Neuronal stem cell (in vitro differentiated cells): ENCODE measurements around the gene RNF43.

Source experiments
- DNase-seq: peaks from one replicate; pipeline ENCODE4 v3.0.0-alpha.2; 2013; ENCODE audit warnings: low spot score
- H2AFZ ChIP-seq: one replicate; pipeline ENCODE4 v1.6.1; 2013; ENCODE audit warnings: mild to moderate bottlenecking, low read length, inconsistent platforms
- H2AK5ac ChIP-seq: 2 replicates; pipeline ENCODE4 v1.6.1; 2013; ENCODE audit warnings: low read depth, mild to moderate bottlenecking, inconsistent platforms, low read length, moderate library complexity, mixed read lengths
- H2BK120ac ChIP-seq: 2 replicates; pipeline ENCODE4 v1.6.1; 2013; ENCODE audit warnings: low read depth, mild to moderate bottlenecking, inconsistent platforms, low read length, moderate library complexity, mixed read lengths
- H2BK12ac ChIP-seq: one replicate; pipeline ENCODE4 v1.6.1; 2013; ENCODE audit warnings: low read length, inconsistent platforms
- H2BK15ac ChIP-seq: 2 replicates; pipeline ENCODE4 v1.6.1; 2013; ENCODE audit warnings: mild to moderate bottlenecking, low read length, inconsistent platforms, mixed read lengths
- H2BK5ac ChIP-seq: one replicate; pipeline ENCODE4 v1.6.1; 2013; ENCODE audit warnings: inconsistent platforms, mild to moderate bottlenecking, low read length, moderate library complexity
- H3K14ac ChIP-seq: one replicate; pipeline ENCODE4 v1.6.1; 2013; ENCODE audit warnings: low read length, inconsistent platforms
- H3K18ac ChIP-seq: 2 replicates; pipeline ENCODE4 v1.6.1; 2013; ENCODE audit warnings: low read length, inconsistent platforms
- H3K23ac ChIP-seq: 2 replicates; pipeline ENCODE4 v1.6.1; 2013; ENCODE audit warnings: low read depth, mild to moderate bottlenecking, mixed read lengths, low read length, inconsistent platforms; ENCODE audit not compliant: poor library complexity
- H3K27ac ChIP-seq: replicated peaks from 3 replicates; pipeline ENCODE4 v1.5.1; 2013; ENCODE audit warnings: low read length, inconsistent platforms
- H3K27me3 ChIP-seq, 3 experiments: 2 replicates each; pipeline ENCODE4 v1.6.1; 2013; ENCODE audit warnings: low read length in 3 of 3, mild to moderate bottlenecking in 2 of 3, inconsistent platforms in 1 of 3, low read depth in 1 of 3, mixed read lengths in 1 of 3, moderate library complexity in 1 of 3; ENCODE audit not compliant: control insufficient read depth in 3 of 3, insufficient read depth in 3 of 3
- H3K36me3 ChIP-seq, 2 donors: replicated peaks in 1 of 2; 2 replicates each; pipeline ENCODE4 v1.6.1; 2013; ENCODE audit warnings: low read length in 2 of 2; ENCODE audit not compliant: control insufficient read depth in 2 of 2, insufficient read depth in 2 of 2
- H3K4ac ChIP-seq: 2 replicates; pipeline ENCODE4 v1.6.1; 2013; ENCODE audit warnings: inconsistent platforms, mild to moderate bottlenecking, low read length, moderate library complexity
- H3K4me1 ChIP-seq, 2 donors: 1 replicate in 1 of 2; 2 replicates in 1 of 2; pipeline ENCODE4 v1.6.1; 2013; ENCODE audit warnings: low read length in 2 of 2, low read depth in 1 of 2; ENCODE audit not compliant: control insufficient read depth in 2 of 2, insufficient read depth in 1 of 2
- H3K4me2 ChIP-seq: one replicate; pipeline ENCODE4 v1.6.1; 2013; ENCODE audit warnings: mild to moderate bottlenecking, low read length, inconsistent platforms; ENCODE audit not compliant: insufficient read depth, poor library complexity, severe bottlenecking
- H3K4me3 ChIP-seq, 2 donors: 2 replicates each; pipeline ENCODE4 v1.5.1; 2013; ENCODE audit warnings: low read length in 2 of 2, mild to moderate bottlenecking in 2 of 2, inconsistent platforms in 1 of 2, moderate library complexity in 1 of 2
- H3K79me1 ChIP-seq: one replicate; pipeline ENCODE4 v1.6.1; 2013; ENCODE audit warnings: low read depth, mild to moderate bottlenecking, inconsistent platforms, low read length, moderate library complexity
- H3K9ac ChIP-seq: one replicate; pipeline ENCODE4 v1.6.1; 2013; ENCODE audit warnings: mild to moderate bottlenecking, low read depth, low read length, inconsistent platforms; ENCODE audit not compliant: poor library complexity
- H3K9me3 ChIP-seq, 2 donors: replicated peaks in 1 of 2; 2 replicates each; pipeline versions ENCODE3 to v1.6.1; 2013; ENCODE audit warnings: low read length in 2 of 2, mild to moderate bottlenecking in 2 of 2, inconsistent platforms in 1 of 2, low read depth in 1 of 2, mixed read lengths in 1 of 2, moderate library complexity in 1 of 2; ENCODE audit not compliant: control insufficient read depth in 2 of 2, insufficient read depth in 1 of 2
- H4K8ac ChIP-seq: one replicate; pipeline ENCODE4 v1.6.1; 2013; ENCODE audit warnings: low read depth, mild to moderate bottlenecking, inconsistent platforms, low read length, moderate library complexity
- H4K91ac ChIP-seq: one replicate; pipeline ENCODE4 v1.6.1; 2013; ENCODE audit warnings: low read length, low read depth, mild to moderate bottlenecking, inconsistent platforms; ENCODE audit not compliant: poor library complexity
- WGBS, 2 donors: extraction: QIAGEN DNeasy Blood & Tissue Kit; methylation state at CpG; one replicate each; pipeline ENCODE4 v1.1.7; 2013; ENCODE audit warnings: missing lambda C conversion rate in 2 of 2, mixed read lengths in 1 of 2; ENCODE audit not compliant: insufficient read length in 2 of 2, insufficient replicate concordance in 1 of 2; ENCODE audit errors: extremely low coverage in 2 of 2; 5-methylcytosine and 5-hydroxymethylcytosine counted together

The RNF43 gene

GRCh38 chr17:58412961-58413586 is 4.3 kb downstream of the RNF43 start:
- Histone ChIP-seq H3K4me1 (peaks cover 3 to 6% of the 10 kb centered on the region in 2 donors), H4K8ac (no peak overlapping the region), H3K4me3 (no peak overlapping the region), H2BK15ac (no peak overlapping the region), H2AFZ (no peak overlapping the region), H3K14ac (no peak overlapping the region), H3K36me3 (no peaks in the 10 kb centered on the region), H3K9ac (no peak overlapping the region), H3K79me1 (no peaks in the 10 kb centered on the region), H2BK120ac (no peak overlapping the region), H2AK5ac (no peak overlapping the region), H2BK12ac (no peak overlapping the region), H3K4ac (no peak overlapping the region), H3K27me3 (peaks cover 0 to 6% (median 0%) of the 10 kb centered on the region in 3 experiments), H3K18ac (no peak overlapping the region), H2BK5ac (no peak overlapping the region), H3K4me2 (no peak overlapping the region), H4K91ac (no peak overlapping the region), H3K23ac (no peak overlapping the region), H3K27ac (no peak overlapping the region), H3K9me3 (no peaks in the 10 kb centered on the region)
- DNase-seq: no peak
- WGBS, 2 donors: no CpG with 5 or more reads among the region's 3 CpGs

DNA sequence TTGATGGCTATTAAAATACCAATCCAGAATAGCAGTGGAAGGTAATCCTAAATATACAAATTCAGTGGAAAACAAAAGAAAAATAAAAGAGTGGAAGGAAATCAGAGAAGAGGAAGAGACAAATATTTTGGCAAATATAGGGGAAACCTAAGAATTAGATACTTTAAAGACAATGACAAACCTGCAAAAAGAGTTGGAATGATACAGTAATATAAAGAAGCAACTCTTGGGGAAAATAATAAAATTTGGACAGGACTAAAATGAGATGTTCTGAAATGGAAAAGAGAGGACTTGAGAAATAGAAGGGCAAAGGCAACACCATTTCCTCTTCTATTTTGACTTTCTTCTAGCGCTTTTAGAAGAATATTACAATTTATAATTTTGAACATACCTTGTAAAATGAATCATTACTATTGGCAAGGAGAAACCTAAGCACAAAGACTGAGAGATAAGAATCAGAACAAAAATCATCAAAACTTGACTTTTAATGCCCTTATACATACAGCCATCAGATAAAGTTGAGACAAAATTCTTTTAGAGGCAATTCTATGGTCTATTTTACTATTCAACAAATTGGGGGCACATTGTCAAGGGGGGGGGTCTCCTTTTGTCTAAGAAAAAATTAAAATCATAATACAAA is 5.2 kb downstream of the RNF43 start:
- no peak overlapping the region for H3K27ac ChIP-seq
- no peak overlapping the region for H3K9ac ChIP-seq
- H3K4me2 ChIP-seq: no peak overlapping the region
- no peak overlapping the region for H2BK15ac ChIP-seq
- no peaks in the 10 kb centered on the region for H3K79me1 ChIP-seq
- no peaks in the 10 kb centered on the region for H3K36me3 ChIP-seq
- no peaks in the 10 kb centered on the region for H3K9me3 ChIP-seq
- H2AK5ac ChIP-seq: no peak overlapping the region
- no peak overlapping the region for H2BK120ac ChIP-seq
- H4K91ac ChIP-seq: no peak overlapping the region
- H3K4me1 ChIP-seq: peaks cover under 1 to 6% of the 10 kb centered on the region in 2 donors
- no peak overlapping the region for H3K4ac ChIP-seq
- peaks cover 0 to 6% (median 0%) of the 10 kb centered on the region in 3 experiments for H3K27me3 ChIP-seq
- WGBS, 2 donors: no CpG with 5 or more reads among the region's 1 CpG
- H4K8ac ChIP-seq: no peak overlapping the region
- no peak overlapping the region for H3K18ac ChIP-seq
- H2BK12ac ChIP-seq: no peak overlapping the region
- no peak overlapping the region for H2BK5ac ChIP-seq
- H3K14ac ChIP-seq: no peak overlapping the region
- H3K4me3 ChIP-seq: no peak overlapping the region
- H3K23ac ChIP-seq: no peak overlapping the region
- H2AFZ ChIP-seq: no peak overlapping the region
- no peak for DNase-seq

DNA sequence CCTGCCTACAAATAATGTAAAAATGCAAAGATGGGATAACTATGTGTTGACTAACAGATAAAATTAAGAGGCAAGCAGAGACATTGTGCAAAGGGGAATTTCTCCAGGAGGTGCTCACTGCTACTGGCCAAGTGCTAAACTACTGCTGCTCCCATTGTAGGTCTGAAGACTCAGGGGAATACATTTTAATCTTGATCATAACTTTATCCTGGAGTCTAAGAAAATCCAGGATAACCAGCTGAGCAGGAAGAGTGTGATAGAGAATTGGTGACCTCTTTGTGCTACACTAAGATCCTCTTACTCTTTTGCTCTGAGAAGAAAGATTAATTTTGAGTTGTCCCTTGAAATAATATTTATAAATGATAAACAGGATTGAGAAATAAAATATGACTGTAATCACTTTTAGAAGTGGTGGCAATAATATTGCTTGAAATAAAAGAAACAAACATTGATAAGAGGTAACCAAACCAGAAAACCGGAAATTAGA is 5.9 kb downstream of the RNF43 start:
- no peak overlapping the region for H3K4ac ChIP-seq
- WGBS, 2 donors: no CpG with 5 or more reads among the region's 1 CpG

DNA sequence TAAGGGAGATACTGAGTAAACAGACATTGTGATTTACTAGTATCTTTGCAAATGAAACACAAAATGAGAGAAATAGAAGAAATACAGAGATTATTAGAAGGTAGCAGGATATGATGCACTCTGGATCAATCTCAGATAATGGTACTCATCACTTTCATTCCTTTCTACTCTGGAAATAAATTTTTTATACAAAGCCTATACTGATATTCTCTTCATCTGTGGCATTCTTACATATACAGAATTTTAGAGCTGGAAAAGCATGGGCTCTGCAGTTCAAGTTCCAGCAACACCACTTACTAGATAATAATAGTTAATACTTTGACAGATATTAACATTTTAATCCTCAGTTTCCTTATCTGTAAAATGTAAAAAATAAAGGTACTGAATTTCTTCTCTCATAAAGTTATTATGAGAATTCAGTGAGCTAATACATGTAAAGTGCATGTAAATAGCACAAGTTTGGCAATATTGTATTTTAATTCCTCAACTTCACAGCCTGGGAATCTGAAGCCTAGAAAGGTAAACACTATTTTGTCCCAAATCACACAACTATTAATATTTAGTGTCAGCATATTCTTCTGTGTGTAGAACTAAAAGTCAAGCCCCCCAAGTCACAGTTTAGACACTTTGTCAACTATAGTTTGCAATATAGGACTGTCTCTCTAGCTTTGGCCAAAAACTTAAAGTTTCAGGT is 6.5 kb downstream of the RNF43 start:
- Histone ChIP-seq H2BK5ac (no peak overlapping the region), H3K9ac (no peak overlapping the region), H4K91ac (no peak overlapping the region), H4K8ac (no peak overlapping the region), H3K4me2 (no peak overlapping the region), H3K4me3 (no peak overlapping the region), H3K9me3 (no peaks in the 10 kb centered on the region), H3K18ac (no peak overlapping the region), H2AFZ (no peak overlapping the region), H2BK12ac (no peak overlapping the region), H2AK5ac (no peak overlapping the region), H3K79me1 (no peaks in the 10 kb centered on the region), H3K27me3 (peaks cover 0 to 6% (median 0%) of the 10 kb centered on the region in 3 experiments), H3K23ac (no peak overlapping the region), H3K36me3 (no peaks in the 10 kb centered on the region), H3K27ac (no peak overlapping the region), H2BK120ac (no peak overlapping the region), H2BK15ac (no peak overlapping the region), H3K4me1 (peaks cover 0 to 4% of the 10 kb centered on the region in 2 donors), H3K14ac (no peak overlapping the region), H3K4ac (no peak overlapping the region)
- DNase-seq: no peak

More for the DNA sequence above, 5.9 kb downstream of the RNF43 start:
- Histone ChIP-seq H2AK5ac (no peak overlapping the region), H3K27me3 (peaks cover 0 to 6% (median 0%) of the 10 kb centered on the region in 3 experiments), H3K9ac (no peak overlapping the region), H4K8ac (no peak overlapping the region), H3K23ac (no peak overlapping the region), H3K79me1 (no peaks in the 10 kb centered on the region), H2BK120ac (no peak overlapping the region), H2BK5ac (no peak overlapping the region), H4K91ac (no peak overlapping the region), H3K4me3 (no peak overlapping the region), H3K14ac (no peak overlapping the region), H3K9me3 (no peaks in the 10 kb centered on the region), H3K36me3 (no peaks in the 10 kb centered on the region), H3K4me2 (no peak overlapping the region), H2AFZ (no peak overlapping the region), H3K18ac (no peak overlapping the region), H2BK15ac (no peak overlapping the region), H3K27ac (no peak overlapping the region), H3K4me1 (peaks cover 0 to 4% of the 10 kb centered on the region in 2 donors), H2BK12ac (no peak overlapping the region)
- no peak for DNase-seq
